GM18861 (cell line): Measurements from ENCODE around the gene CLPSL1.

Experiments used
- ATAC-seq: cut with Tn5 transposase; IDR thresholded peaks from one replicate; pipeline ENCODE4 v1.9.1; 2021; ENCODE audit not compliant: unreplicated experiment

The CLPSL1 gene

DNA sequence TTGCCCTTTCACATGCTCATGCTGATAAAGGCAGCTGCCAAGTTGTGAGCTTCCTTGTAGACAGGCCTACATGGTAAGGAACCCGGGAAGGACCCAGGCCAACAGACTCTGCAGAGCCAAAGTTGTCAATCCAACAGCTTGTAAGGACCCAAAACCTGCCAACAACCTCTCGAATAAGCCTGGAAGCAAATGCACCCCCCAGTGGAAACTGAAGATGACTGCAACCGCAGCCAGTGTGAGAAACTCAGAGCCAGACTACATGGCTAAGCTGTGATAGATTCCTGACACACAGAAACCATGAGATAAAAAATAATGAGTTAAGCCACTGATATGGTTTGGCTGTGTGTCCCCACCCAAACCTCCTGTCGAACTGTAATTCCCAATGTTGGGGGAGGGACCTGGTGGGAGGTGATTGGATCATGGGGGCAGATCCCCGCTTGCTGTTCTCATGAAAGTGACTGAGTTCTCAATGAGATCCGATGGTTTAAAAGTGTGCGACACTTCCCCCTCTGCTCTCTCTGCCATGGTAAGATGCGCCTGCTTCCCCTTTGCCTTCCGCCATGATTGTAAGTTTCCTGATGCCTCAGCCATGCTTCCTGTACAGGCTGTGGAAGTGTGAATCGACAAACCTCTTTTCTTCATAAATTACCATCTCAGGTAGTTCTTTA, 23.2 kb upstream of the CLPSL1 start:
- no peak for ATAC-seq

DNA sequence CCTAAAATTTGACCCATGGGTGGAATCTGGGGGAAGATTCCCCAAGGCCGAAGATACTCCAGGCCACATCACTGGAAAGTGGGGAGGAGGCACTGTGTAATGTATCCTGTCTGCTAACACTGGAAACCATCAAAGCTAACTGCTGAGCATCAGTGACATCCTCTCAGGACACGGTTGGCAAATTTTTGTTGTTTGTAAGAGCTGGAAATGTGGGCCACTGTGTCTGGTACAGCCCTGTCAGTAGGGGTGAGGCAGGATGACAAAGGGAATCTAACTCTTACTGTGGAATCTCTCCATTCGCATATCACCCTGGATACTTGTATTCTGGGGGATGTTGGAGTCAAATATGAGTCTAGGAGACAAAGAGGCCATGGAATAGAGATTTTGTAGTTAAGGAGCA, 21.4 kb upstream of the CLPSL1 start:
- ATAC-seq = no peak

DNA sequence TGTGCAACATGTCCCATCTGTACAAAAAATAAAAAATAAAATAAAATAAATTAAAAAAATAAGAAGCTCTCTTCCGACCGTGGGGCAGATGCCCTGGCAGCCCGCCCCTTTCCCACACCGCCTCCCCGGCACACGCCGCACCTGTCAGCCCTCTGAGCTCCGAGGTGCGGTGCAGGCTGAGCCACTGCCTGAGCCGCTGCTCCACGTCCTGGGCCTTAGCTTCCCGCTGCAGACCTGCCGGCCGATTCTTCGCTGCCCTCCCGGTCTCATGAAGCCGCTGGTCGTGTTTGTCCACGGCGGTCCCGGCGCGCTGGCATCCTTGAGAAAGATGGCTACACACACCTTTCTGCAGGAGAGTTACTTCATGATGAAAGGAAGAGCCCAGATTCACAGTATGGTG, 15.1 kb upstream of the CLPSL1 start:
- ATAC-seq = no peak

DNA sequence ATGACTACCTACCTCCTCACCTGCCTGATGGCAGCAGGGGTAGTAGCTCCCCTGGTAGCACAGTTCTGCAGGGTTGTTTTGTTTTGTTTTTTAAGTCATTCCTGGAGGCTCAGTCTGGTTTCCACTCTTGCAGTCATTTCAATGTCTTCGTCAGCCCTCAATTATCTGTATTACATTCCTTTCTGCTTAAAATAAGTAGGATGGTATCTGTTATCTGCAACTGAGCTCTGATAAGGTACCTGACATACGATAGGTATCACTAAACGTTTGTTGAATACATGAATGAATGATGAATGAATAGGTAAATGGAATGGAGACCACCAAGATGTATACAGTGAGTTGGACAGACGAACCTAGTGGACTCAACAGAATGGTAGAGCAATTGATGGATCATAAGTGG, 11.6 kb upstream of the CLPSL1 start:
- ATAC-seq = no peak

DNA sequence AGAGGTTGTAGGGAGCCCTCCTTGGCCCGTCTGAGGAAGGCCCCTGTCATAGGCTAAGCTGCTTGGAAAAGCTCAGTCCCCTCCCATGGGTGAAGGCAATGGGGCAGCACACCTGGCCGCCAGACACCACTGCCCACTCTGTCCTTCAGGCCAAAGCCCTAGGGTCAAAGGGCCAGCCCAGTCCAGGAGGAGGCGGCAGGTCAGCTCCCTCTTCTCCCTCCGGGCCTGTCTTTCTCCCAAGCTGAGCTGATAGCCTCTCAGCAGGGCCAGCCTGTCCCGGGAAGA, 9.5 kb upstream of the CLPSL1 start:
- no peak for ATAC-seq

DNA sequence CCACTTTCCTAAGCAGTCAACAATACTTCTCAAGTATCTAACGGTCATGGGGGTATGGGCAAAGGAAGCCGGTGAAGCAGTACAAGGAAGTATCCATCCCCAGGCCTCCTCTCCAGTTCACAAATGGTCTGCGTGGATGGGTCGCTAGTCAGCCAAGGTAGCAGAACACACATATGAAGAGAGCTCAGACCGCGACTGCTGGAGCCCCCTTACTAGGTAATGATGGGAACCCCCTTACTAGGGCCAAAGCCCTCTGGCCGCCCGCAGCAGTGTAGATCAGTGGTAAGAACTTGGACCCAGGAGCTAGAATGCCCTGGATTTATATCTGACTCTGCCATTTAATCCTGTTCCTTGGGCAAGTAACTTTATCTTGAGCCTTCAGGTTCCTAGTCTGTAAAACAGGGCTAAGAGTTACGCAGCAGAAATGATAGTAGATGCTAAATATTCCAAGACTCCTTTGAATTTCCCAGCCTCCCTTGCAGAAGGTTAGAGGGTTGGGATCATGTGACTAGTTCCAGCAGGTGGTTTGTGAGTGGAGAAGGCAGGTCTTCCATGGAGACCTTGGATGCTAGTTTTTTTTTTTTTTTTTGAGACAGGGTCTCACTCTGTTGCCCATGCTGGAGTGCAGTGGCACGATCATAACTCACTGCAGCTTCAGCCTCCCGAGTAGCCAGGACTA, 6.6 kb upstream of the CLPSL1 start:
- ATAC-seq = no peak

DNA sequence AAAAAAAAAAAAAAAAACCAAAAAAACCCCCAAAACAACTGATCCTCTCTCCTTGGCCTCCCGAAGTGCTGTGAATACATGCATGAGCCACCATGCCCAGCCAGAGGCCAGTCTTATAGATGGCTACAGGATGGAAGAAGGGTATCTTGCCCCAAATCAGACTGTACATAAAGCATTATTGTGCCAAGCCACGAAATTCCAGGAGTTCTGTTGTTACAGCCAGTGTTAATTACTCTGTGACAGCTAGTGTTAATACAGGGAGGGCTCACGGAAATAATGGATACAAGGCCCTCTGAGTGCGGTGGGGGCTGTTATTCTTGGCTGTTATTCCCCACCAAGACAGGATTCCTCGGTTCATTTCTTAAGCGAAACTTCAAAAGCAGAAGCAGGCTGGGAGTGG, 5.8 kb upstream of the CLPSL1 start:
- ATAC-seq = no peak

DNA sequence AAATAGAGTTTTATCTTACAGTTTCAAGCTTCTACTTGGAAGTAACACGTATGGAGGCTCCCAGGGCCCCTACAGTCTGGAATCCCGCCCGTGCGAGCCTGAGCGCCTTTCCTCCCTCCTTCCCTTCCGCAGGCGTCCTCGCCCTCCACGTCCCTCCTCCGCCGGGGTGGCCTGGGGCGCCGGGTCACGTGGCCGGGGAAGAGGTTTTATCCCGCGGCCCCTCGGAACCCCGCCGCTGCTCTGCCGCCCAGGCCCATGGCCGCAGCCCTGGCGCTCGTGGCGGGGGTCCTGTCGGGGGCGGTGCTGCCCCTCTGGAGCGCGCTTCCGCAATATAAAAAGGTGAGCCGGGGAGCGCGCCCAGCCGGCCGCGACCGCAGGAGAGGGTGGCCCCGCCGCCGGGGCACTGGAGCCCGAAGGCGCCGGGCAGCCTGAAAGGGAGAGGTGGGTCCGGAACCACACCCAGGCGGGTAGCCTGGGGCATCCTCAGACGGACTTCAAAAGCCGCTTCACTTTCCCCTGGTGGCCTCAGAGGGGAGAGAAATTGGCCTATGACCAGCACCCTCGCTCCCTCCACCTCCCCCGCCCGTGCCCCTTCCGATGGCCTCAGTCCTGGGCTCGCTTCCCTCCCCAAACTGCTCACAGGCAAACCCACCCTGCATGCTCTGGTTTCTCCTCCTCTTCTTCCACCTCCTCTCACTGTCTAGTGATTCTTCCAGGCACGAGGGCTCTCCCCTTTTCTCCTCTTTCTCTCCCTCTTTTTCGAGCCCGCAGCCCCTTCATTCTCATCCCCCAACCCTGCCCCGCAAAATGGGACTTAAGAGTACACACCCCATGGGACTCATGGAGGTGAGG, 4.2 kb upstream of the CLPSL1 start, which contains the start of gene CLPSL2:
TSS of gene CLPSL2 (plus strand) at position 235 of the 852 bp plus-strand sequence. CDS start at position 256, 21 bp downstream.
- ATAC-seq = no peak

DNA sequence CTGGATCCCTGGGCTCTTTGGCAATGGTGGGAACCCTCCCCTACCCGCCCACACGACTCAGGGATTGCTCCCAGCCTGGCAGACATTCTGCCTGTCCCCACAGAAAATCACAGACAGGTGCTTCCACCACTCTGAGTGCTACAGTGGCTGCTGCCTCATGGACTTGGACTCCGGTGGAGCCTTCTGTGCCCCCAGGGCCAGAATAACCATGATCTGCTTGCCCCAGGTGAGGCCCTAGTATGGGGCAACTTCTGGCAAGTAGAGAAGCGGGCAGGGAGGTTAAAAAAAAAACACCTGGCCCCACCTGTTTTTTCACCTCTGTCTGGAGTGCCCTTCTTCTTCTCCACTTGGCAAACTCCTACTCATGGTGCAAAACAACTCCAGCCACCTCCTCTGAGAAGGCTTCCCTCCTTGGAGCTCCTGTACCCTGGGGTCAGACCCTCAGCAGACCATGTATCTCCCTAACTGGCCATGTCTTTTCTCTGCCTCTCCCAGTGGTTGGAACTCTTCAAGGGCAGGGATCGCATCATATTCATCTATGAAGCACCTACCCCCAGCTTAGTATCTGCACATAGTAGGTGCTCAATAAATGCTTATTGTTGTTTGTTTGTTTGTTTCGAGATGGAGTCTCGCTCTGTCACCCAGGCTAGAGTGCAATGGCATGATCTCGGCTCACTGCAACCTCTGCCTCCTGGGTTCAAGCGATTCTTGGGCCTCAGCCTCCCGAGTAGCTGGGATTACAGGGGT, 3.3 kb upstream of the CLPSL1 start:
- no peak for ATAC-seq

DNA sequence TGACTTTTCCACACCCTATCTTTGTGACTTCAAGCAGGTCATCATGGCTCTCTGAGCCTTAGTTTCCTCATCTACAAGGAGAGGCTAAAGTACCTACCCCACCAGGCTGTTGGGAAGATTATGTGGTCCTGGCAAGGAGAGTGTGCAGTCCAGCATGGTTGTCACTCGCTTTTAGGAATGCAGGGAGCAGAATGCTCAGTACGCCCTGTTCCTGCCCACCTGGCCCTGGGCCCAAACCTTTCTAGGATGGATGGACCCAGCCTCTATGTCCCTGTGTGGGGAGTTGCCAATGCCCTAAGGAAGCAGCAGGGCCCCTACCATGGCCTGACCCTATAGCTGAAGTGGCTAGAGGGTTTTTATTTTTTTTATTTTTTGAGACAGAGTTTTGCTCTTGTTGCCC, 2.4 kb upstream of the CLPSL1 start:
- ATAC-seq = no peak

DNA sequence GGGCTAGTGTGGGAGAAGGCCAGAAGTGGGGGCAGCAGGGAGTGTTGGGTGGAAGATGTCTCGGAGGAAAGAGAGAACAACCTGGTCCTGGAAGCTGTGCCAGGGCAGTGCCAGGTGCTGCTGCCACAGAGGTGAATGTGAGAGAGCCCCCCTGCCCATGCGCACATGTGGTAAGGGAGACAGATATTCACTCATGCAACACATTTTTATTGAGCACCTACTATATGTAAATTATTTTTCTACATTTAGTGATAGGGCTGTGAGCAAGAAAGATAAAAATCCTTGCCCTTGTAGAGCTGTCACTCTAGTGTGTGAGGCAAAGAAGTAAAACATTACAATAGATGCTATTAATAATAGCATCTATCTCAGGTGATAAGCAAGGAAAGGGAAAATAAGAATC, 471 bp downstream of the CLPSL1 start:
- no peak for ATAC-seq

DNA sequence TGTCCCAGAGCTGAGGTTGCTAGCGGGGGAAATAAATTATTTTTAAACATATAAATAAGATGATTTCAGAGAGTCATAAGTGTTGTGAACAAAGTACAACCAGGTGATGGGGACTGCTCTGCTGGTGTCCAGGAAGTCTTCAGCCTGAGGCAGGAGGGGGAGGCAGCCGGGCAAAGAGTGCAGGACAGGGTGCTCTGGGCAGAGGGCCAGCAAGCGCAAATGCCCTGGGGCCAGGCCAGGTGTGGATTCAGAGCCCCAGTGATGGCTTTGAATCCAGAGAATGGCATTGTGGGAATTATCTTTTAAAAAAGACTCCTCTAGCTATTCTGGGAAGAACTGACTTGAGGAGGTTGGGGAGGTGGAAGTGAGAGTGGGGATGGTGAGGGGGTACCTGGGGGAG, 1.6 kb downstream of the CLPSL1 start:
- ATAC-seq = no peak

DNA sequence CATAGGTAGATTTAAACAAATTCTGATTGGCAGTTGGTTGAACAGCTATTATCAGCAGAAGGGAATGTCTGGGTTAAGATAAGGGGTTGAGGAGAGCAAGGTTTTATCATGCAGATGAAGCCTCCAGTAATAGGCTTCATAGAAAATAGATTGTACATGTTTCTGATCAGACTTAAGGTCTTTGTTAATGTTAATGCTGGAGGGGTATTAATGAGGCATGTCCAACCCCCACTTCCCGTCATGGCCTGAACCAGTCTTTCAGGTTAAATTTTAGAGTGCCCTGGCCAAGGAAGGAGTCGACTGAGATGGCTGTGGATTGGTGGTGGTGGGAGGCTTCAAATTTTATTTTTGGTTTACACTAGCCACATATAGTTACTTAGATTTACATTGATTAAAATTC, 3.4 kb downstream of the CLPSL1 start:
- ATAC-seq = no peak

DNA sequence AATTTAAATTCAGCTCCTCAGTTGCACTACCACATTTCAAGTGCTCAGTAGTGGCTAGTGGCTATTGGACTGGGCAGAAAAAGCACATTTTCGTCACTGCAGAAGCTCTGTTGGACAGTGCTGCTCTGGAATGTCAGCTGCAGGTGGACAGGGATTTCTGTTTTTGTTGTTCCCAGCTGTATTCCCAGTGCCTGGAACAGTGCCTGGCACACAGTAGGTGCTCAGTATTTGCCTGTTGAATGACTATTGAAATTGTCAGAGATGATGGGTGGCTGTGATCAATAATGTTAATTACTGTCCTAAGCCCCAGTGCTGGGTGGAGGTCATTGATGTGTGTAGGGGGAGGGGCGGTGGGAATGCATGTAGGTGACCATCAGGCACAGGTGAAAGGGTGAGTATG, 5.5 kb downstream of the CLPSL1 start:
- ATAC-seq = no peak

DNA sequence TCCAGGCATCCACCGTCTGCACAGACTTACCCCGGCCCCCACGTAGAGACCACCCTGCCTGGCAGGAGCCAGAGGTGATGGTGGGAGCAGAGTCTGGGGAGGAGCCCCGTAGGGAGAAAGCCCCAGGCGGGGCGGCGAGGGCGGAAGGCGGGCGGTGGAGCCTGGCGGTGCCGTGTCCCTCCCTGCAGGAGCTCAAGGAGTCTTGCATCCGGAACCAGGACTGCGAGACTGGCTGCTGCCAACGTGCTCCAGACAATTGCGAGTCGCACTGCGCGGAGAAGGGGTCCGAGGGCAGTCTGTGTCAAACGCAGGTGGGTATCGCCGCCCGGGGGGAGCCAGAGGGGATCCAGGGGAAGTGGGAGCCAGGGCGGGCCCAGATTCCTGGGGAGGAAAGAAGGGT, 6.0 kb downstream of the CLPSL1 start:
- no peak for ATAC-seq

DNA sequence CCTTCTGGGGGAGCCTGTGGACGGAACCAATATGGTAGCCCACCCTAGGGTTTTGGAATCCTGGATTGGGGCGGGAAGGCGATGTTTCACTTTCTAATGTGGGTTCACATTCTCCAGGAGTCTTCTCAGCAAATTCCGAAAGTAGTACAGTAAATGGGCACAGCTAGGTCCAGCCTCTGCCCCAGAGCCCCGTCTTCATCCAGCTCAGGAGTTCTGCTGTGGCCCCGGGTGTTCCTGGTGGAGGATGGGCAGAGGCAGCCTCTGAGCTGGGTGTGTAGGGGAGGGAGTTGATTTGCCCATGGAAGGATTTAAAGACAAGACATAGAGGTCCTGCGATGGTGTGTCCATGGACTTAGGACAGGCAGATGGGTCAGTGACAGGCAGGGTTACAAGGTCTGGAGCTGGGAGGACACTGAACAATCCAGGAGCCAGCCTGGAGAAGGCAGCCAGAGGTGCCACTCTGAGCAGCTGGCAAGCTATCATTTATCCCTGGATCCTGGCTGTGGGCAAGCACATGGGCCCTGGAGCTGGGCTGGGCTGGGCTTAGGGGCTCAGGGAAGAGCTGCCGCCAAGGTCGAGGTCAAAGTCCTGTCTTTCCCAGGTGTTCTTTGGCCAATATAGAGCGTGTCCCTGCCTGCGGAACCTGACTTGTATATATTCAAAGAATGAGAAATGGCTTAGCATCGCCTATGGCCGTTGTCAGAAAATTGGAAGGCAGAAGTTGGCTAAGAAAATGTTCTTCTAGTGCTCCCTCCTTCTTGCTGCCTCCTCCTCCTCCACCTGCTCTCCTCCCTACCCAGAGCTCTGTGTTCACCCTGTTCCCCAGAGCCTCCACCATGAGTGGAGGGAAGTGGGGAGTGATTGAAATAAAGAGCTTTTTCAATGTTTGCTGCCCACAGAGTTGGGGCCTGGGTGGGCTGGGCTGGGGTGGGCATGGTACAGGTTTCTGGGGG, 6.7 kb downstream of the CLPSL1 start:
- ATAC-seq = no peak

DNA sequence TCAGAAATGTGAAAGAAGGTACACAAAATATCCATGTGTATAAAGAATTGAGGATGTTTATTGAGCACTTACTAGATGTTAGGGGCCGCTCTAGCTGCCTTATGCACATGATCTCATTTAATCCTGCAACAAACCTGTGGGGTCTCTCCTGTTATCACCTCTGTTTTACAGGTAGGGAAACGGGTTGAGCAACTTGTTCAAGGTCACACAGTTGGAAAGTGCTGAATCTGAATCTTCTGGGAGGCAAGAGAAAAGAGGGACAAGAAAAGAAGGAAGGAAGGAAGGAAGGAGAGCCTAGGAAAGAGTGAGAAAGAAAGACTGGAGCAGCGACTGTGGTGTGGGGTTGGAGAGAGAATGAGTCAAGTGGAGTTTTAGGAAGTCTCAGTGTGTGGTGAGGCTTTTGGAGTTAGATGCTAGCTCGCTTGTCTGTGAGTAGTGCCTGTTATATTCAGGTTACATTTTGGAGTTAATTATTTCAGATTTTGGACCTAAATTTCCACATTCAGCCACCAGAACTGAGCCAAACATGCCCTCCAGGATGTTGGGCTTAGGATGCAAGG, 7.7 kb downstream of the CLPSL1 start:
- ATAC-seq = no peak

DNA sequence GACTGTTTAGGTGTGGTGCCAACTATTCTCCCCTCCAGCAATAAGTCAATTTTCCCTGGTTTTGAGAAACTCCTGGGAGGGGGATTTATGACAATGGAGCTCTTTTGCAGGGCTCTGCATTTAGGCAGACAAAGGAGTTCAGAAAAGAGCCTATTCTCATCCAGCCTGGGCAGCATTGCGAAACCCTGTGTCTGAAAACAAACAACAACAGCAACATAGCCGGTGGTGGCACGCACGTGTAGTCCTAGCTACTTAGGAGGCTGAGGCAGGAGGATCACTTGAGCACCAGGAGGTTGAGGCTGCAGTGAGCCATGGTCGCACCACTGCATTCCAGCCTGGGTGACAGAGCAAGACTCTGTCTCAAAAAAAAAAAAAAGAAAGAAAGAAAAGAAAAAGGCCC, 9.9 kb downstream of the CLPSL1 start:
- no peak for ATAC-seq

DNA sequence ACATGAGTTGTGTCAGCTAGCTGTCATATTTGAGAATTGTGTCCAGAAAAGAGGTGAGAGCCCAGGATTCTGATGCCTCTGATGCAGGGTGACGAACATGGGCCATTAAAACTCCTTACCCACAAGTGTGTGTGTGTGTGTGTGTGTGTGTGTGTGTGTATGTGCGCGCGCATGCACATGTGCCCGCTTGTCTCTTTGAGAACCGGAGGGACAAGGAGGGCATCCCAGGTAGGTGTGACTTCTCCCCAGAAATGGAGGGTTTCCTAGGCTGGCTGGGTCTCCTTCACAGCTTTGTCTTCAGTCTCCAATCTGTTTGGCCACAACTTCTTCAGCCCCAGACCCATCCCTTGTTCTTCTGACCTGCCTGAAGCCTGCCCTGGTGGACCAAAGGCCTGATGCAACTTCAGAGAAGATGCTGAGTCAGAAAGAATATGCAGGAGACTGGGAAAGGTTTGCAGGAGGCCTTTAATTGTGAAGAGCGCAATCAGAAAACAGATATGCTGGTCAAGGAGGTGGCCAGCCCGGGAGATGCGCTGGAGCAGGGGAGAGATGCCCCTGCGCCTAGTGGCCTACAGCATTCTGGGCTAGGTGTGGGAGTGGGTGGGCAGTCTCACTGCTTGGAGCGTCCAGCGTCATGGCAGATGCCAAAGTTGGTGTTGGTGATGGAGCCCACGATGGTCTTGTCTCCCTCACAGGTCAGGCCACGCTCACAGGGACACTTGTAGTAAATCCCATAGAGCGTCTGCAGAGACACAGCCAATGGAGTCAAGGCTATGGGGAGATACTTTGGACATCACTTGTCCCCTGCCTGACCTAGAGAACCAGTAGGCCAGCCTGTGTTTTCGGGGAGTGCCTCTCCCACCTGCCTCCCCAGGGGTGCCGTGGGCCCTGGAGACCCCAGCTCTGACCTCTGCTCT, 14.0 kb downstream of the CLPSL1 start:
- ATAC-seq = no peak
